ENCODE data around the gene KIF3B. TPM values are rescaled to one million over a fixed set of nuclear protein-coding genes. Genes with fewer than 3 reads are reported as not detected.
"Not testable (repeated sequence)": the region's sequence is repeated elsewhere in the genome, so short reads cannot be mapped to it uniquely, and the experiment has no call there.

The KIF3B gene
- polyA plus RNA-seq, 3 donors, result 47.1 to 49.1 (median 47.9) TPM

- not testable (repeated sequence) for DNase-seq (ENCODE audit: low read depth in 3 of 3, low spot score in 2 of 3)
Measured at GRCh38 chr20:32246208-32246607, 31.2 kb upstream of the KIF3B start.

GRCh38 chr20:32248043-32248442 lies 29.4 kb upstream of the KIF3B start:
- DNase-seq (ENCODE audit: low read depth in 3 of 3, low spot score in 2 of 3), result no peak

- no peak for DNase-seq (ENCODE audit: low read depth in 3 of 3, low spot score in 2 of 3)
Measured at GRCh38 chr20:32249030-32249738, 28.3 kb upstream of the KIF3B start.

GRCh38 chr20:32251470-32251869 lies 26.0 kb upstream of the KIF3B start:
- no peak for DNase-seq (ENCODE audit: low read depth in 3 of 3, low spot score in 2 of 3)

GRCh38 chr20:32252189-32252588 lies 25.3 kb upstream of the KIF3B start:
- DNase-seq (ENCODE audit: low read depth in 3 of 3, low spot score in 2 of 3), result no peak

- DNase-seq (ENCODE audit: low read depth in 3 of 3, low spot score in 2 of 3), result not testable (repeated sequence)
Measured at GRCh38 chr20:32260973-32261372, 16.5 kb upstream of the KIF3B start.

- no peak for DNase-seq (ENCODE audit: low read depth in 3 of 3, low spot score in 2 of 3)
Measured at GRCh38 chr20:32261644-32262043, 15.8 kb upstream of the KIF3B start.

GRCh38 chr20:32263398-32263954 lies 14.0 kb upstream of the KIF3B start:
- no peak for DNase-seq (ENCODE audit: low read depth in 3 of 3, low spot score in 2 of 3)

- no peak for DNase-seq (ENCODE audit: low read depth in 3 of 3, low spot score in 2 of 3)
Measured at GRCh38 chr20:32271620-32272019, 5.8 kb upstream of the KIF3B start.

GRCh38 chr20:32274359-32274758 lies 3.1 kb upstream of the KIF3B start:
- DNase-seq (ENCODE audit: low read depth in 3 of 3, low spot score in 2 of 3), result no peak

- not testable (repeated sequence) for DNase-seq (ENCODE audit: low read depth in 3 of 3, low spot score in 2 of 3)
Measured at GRCh38 chr20:32275163-32275562, 2.3 kb upstream of the KIF3B start.

- no peak for DNase-seq (ENCODE audit: low read depth in 3 of 3, low spot score in 2 of 3)
Measured at GRCh38 chr20:32278199-32278643, 770 bp downstream of the KIF3B start.

GRCh38 chr20:32281711-32282110 lies 4.3 kb downstream of the KIF3B start:
- DNase-seq (ENCODE audit: low read depth in 3 of 3, low spot score in 2 of 3), result no peak

- no peak for DNase-seq (ENCODE audit: low read depth in 3 of 3, low spot score in 2 of 3)
Measured at GRCh38 chr20:32282461-32282860, 5.0 kb downstream of the KIF3B start.

GRCh38 chr20:32285082-32285620 lies 7.7 kb downstream of the KIF3B start:
- DNase-seq (ENCODE audit: low read depth in 3 of 3, low spot score in 2 of 3), result no peak

GRCh38 chr20:32285621-32286371 lies 8.3 kb downstream of the KIF3B start:
- no peak for DNase-seq (ENCODE audit: low read depth in 3 of 3, low spot score in 2 of 3)

- DNase-seq (ENCODE audit: low read depth in 3 of 3, low spot score in 2 of 3), result no peak
Measured at GRCh38 chr20:32287231-32287638, 9.8 kb downstream of the KIF3B start.

- no peak for DNase-seq (ENCODE audit: low read depth in 3 of 3, low spot score in 2 of 3)
Measured at GRCh38 chr20:32288225-32288849, 10.9 kb downstream of the KIF3B start.

GRCh38 chr20:32289299-32289660 lies 11.8 kb downstream of the KIF3B start:
- DNase-seq (ENCODE audit: low read depth in 3 of 3, low spot score in 2 of 3), result not testable (repeated sequence)

- no peak for DNase-seq (ENCODE audit: low read depth in 3 of 3, low spot score in 2 of 3)
Measured at GRCh38 chr20:32289661-32290431, 12.4 kb downstream of the KIF3B start.

All from right renal cortex interstitium (tissue), 3 donors.